Stimulated activated CD8-positive, alpha-beta memory T cell treated with anti-CD3 and anti-CD28 coated beads, Interleukin-2, amount 100 ng/mL, for 48 hours (primary cell): ENCODE measurements around the gene ABTB2.
A peak's percentile ranks its signal among the peaks of the same experiment; 100 is the strongest.
"Not testable (repeated sequence)": the region's sequence is repeated elsewhere in the genome, so short reads cannot be mapped to it uniquely, and the experiment has no call there.

ENCODE experiments used
- DNase-seq, 2 donors: peaks; one replicate each; pipeline ENCODE4 v3.0.0-alpha.2; 2020; ENCODE audit warnings: low read depth in 2 of 2

Gene ABTB2

DNA sequence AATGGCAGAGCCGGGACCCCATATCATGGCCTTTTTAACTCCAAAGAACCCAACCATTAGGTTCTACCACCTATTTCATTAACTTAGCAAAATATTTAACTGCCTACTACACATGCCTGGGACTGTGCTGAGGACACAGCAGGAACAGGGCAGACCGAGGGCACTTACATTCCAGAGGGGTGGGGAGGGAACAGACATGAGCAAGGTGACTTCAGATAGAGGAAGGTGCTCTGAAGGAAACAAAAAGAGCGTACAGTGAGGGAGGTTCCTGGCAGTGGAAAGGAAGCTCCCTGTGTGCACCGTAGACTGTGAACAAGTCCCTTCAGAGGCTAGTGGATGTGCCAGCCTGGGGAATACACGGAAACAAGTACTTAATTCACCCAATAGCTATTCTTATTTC lies 169.6 kb downstream of the ABTB2 start:
- DNase-seq = no peak

DNA sequence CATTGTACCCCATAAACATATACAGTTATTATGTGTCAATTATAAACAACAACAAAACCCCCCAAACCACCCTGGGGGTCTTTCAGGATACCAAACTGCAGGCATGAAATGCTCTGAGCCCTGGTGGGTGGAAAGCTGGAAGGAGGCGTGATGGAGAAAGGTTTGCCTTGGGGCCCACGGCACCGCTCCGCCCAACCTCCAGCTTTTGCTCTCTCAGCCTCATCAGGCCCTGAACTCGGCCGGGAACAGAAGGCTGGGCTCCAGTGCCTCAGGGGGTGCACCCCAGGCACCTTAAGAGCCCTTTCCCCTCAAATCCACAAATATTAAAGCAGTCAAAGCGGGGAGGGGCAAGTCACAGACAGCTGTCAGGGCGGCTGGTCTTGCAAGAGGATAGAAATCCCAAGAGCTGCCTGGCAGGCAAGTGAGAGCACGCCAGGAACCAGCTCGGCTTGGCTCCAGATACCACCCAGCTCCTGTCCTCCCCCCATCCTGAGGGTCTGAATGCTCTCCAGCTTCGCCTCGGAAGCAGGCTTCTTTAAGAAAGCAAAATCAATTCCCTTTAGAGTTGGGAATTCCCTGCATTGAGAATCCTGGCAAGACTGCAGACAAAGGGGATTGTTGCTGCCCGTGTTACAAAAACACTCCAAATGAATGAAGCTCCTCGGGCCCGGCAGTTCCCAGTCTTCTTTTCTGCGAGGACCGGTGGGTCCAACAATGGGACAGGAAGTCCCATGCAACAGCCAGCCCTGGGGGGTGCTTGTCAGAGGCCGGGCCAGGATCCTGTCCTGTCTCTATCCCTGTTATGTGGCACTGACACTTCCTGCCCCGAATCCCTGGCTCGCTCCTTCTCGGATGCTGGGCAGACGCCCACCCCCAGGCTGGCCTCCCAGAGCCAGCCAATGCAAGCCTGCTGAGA lies 171.6 kb downstream of the ABTB2 start:
- DNase-seq = no peak

DNA sequence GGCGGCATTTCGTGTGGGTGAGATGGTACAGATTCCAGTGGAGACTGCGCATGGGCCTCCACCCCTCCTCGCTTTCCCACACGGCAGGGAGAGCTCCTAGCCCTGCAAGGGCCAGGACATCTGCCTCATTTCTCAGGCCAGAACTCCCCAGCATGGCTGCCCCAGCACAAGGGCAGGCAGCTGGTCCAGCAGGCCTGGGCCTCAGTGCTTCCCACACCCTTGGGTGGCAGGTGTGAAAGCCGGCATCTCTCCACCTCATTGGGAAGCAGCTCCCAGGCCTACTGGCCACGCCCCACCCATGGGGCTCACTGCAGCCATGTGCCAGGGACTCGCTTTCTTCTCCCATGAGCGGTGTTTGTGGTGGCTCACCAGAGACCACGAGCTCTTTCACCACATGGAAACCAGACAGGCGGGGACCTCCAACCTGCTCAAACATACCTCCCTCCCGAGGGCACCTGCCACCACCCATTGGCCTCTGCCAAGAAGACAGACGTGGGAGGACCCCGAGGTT lies 173.2 kb downstream of the ABTB2 start:
- no peak for DNase-seq

DNA sequence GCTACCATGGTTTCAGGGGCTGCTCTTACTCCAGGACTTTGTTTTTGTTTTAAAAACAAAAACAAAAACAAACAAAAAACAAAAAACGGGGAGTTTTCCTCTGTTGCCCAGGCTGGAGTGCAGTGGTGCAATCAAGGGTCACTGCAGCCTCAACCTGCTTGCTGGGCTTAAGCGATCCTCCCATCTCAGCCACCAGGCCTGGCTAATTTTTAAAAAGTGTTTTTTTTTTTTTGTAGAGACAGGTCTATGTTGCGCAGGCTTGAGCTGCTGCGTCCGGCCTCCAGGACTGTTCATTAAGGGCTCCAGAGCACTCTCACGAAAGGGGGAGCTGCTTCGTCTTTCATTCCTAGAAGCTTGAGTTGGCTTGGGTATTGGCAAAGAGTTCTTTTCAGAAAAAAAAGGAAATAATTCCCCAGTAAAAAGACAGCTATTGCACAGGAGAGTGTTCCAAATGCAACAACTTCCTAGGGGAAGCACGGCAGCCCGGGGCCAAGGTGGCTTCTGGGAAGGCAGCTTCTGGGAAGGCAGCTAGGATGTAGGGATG lies 173.9 kb downstream of the ABTB2 start:
- no peak for DNase-seq

DNA sequence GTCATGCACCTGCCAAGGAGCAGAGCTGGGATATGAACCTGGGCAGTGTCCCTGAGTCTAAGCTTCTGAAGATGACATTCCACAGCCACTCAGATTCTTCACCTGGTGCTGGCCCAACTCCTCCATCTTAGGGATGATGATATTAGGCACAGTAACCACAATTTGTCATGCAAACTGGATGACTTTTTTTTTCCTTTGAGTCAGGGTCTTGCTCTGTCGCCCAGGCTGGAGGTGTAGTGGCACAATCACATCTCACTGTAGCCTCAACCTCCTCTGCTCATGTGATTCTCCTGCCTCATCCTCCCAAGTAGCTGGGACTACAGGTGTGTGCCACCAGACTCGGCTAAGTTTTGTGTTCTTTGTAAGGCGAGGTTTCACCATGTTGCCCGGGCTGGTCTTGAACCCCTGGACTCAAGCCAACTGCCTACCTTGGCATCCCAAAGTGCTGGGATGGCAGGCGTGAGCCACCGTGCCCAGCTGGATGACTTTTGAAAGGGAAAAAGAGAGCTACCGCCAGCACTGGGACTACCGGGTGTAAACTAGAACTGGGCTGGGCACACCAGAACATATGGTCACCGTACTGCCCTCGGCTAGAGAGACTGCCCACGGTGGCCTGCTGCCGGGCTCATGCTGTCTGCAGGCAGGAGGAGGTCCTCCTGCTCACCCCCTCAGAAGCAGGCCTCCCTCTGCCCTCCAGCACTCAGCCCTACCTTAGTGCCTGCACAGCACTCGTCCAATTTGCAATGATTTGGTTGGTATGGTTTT lies 174.7 kb downstream of the ABTB2 start:
- DNase-seq = no peak

DNA sequence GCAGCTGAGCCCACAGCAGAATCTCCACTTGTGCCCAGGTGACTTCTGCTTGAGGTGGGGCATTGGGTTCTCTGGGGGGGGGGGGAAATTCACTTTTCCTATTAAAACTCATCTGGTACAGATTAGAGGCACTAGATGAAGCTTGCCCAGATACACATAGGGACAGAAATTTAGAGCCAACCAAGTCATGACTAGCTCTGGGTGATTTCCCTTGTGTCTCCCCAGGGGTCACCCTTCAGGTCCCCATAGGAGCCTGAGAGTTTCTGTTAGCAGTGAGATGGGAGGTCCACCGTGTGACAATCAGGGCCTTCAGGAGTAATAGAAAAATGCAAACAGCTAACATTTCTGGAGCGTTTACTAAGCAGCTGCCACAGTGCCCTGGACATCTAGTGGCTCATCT lies 175.4 kb downstream of the ABTB2 start:
- DNase-seq = no peak

DNA sequence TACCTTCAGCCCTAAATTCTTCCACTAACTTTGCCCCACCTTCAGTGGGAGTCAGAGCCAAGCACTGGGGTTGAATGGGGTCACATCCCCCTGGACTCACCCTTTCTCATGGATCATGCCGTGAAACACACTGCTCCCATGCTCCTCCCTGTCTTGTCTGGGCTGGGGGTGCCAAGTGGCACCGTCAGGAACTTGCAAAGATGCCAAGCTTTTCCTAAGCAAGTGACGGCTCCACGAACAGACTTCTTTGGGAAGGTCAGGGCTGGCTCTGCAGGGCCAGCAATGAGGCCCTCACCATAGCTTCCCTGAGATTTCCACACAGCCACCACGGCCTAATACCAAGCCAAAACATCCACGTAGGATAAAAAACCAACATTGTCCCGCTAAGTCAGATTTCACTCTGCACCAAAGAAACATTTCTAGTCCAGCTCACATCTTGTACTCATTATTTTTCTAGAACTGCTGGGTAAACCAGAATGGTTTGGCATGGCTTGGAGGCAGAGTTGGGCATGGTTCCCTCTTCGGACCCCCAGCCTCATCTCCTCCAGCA lies 175.9 kb downstream of the ABTB2 start:
- DNase-seq = no peak

DNA sequence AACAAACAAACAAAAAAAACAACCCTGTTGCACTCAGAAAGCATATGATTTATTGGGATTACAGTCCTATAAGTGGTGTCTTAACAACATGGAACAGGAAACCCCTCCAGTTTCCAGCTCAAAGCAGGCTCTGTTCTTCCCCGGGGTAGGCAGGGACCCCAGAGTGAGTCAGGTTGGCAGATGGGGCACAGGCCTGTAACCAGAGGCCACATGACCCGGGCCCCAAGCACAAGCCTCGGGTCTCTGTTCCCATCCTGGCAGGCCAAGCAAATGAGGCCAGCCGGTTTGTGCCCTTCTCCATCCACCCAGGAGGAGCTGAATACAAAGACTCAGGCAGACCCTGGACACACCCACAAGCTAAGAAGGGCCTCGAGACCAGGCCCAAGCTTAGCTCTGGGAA lies 176.6 kb downstream of the ABTB2 start:
- DNase-seq = no peak

DNA sequence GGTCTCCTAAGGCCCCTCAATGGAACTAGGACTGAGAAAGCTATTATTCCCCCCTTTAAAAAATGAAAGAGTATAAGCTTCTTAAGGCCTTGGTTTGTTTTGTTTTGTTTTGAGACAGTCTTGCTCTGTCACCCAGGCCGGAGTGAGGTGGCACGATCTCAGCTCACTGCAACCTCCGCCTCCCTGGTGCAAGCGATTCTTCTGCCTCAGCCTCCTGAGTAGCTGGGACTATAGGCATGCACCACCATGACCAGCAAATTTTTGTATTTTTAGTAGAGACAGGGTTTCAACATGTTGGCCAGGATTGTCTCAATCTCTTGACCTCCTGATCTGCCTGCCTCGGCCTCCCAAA lies 177.0 kb downstream of the ABTB2 start:
- not testable (repeated sequence) for DNase-seq

DNA sequence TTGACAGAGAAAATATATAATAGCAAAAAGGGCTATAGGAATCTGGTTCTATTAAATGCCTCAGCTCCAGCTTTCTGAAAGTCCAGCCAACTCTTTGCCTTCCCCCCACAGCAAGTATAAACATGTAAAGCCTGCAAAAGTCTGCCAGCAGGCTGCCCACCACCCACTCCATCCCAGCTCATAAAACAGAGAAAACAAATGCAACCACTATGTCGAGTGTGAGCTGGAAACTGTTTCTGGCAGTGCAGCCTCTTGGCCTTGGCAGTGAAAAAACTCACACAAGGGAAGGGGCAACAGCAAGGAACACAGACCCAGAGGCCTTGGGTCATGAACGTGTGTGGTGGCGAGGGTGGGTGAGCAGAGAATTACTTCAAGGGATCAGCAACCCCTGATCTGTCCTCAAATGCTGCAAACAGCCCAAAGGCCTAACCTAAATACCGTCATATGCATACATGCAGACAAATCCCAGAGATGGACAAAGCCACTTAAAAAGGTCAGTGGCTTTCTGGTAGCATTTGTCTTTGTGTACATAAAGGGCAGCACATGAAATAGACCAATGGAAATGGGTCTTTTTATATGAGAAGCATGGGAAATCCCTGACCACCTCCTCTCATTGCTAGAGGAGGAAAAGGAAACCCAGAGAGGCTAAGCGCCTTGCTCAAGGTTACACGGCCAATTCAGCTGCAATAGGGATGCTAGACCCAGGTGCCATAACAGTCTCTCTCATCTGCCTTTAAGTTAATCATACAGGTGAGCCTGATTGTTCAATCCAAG lies 177.6 kb downstream of the ABTB2 start:
- DNase-seq = no peak

DNA sequence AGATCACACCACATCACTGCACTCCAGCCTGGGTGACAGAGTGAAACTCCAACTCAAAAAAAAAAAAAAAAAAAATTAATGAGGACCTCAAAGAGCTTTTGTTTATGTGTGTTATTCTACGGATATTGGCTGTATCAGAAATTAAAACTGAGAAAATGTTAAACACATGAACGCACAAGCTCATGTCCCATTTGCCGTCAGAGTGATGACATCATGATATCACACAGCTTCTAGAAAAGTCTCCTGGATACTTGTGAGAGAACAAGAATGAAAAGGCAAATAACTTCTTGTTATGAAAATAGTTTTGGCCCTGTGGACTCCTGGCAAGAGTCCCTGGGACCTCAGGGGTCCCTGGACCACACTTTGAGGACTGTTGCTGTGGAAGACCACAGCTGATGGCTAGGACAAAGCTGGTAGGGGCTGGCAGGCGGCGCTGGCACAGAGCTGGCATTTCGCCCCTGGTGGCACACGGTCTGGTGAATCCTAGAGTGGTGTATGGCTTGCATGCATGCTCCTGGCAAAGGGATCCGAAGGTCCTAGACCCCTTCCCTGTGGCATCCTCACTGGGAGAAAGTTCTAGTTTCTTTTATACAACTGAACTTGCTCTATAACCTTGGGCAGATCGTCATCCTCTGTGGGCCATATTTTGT lies 178.7 kb downstream of the ABTB2 start:
- DNase-seq = no peak

DNA sequence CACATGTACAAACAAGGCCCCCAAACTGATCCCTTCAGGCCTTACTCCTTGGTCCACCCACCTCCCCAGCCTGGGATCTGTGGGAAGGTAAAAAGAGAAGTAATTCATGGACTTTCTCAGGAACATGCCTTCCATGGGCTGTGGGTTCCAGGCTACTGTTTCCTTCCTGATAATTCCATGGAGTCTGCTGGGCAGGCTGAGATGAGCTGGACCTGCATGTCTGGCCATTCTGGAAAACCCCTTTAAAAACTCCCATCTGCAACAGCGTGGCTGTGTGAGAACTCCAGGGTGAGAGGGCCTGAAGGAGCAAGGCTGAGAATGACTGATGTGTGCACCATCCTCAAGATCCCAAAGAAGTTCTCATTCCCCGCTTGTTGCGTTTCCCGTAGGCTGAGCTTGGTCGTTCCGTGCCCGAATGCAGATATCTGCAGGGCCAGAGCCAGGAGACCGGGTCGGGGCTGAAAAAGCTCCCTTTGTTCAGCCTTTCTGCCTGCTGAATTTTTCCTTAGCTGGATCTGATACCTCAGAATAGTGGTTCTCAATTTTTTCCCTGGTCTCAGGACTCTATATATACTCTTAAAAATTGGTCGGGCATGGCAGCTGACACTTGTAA lies 179.5 kb downstream of the ABTB2 start:
- no peak for DNase-seq

DNA sequence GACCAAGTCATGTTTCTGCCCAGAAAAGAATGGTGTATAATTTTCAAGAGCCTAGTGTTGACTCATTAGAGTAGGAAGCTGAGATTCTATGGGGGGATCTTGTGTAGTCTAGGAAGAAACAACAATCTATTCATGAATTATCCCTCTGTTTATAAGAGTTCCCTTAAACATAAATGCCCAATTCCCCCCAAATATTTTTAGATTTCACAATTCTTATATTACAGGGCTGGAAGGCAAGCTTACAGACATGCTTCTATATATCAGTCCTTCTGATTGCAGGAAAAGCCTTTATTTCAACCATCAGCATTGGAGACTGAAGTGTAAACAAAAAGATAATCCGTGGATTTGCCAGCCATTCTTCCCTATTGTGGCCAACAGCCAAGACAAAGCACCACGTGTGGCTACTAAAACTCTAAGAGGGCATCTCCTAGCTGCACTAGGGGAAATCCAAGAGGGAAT lies 181.0 kb downstream of the ABTB2 start:
- DNase-seq = no peak

DNA sequence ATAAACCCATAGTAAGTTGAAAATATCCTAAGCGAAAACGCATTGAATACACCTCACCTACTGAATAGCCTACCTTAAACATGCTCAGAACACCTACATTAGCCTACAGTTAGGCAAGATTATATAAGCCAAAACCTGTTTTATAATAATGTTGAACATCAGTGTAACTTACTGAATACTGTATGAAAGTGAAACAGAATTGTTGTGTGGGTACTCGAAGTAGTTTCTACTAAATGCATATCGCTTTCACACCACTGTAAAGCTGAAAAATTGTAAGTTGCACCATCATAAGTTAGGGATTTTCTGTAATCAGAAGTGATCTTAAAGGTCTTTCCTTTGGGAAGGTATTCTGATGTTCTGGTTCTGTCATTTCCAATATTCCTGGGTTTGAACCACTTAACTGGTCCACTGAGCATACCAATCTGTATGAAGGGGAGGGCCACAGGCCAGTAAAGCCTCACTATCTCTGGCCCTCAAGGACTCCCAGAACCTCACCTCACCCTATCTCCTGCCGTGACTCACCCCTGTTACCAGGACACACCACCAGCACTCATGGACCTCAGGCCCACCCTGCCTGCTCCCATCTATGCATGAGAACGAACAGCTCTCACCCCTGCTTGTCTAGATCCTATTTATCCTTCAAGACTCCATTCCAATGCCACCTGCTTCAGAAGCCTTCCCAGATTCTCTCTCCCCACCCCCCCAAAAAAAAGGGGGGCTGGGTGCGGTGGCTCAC lies 182.4 kb downstream of the ABTB2 start:
- DNase-seq = no peak

DNA sequence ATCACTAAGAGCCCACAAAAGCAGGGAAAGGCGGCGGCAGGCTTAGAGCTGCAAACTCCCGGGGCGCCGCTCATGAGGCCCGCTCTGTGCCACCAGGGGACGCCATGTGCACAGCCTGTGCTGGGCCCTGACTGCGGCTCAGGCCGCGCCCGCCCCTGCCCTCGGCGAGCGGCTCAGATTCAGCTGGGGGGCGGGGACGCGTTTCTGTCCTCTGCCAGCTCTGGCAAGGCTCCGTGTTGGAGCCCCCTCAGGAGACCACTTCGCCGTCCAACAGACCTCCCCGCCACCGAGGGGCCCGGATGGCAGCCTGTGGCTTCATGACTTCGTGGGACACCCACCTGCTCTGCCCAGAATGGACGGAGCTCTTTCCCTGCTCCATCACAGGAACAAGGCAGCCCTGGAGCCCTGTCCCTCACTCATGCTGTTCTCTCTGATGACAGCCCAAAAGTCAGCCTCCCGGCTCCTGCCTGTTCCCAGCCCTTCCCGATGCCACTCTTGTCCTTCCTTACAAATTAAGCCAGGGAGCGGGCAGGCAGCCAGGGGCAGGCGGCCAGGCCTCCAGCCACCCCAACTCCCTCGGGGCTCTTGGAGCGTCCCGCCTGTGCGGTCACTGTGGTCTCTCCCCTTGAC lies 183.3 kb downstream of the ABTB2 start:
- DNase-seq = peak; percentile 79 to 80

DNA sequence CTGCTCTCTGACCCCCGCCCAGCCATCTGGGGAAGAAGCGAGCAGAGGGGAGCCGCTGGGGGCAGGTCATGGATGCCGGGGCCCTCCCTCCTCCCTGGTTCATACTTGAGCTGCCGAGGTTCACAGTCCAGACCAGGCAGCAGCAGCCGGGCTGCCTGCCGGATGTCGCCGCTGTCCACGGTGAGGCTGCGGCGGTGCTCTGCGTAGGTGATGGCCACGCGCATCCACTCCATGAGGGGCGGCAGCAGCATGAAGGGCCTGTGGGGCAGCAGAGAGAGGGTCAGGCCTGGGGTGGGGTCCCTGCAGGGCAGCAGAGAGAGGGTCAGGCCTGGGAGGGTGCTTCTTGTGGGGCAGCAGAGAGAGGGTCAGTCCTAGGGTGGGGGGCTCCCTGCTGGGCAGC lies 184.8 kb downstream of the ABTB2 start:
- DNase-seq = no peak

DNA sequence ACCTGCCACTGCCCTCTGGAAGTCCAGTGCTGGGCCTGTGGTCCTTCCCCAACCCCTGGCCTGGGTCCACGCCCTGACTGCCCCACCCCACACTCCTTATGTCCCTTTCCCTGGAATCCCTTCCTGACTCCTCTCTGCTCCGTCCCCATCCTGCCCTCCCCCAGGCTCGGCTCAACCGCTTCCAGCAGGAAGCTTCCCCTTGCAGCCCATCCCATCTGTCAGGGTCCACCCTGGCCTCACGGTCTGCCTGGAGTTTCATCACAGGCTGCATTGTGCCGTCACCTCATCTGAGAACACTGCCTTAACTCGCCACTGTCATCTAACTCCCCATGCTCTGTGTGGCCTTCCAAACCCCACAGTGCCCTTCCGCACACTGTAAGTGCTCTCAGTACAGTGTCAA lies 188.1 kb downstream of the ABTB2 start:
- DNase-seq = no peak

DNA sequence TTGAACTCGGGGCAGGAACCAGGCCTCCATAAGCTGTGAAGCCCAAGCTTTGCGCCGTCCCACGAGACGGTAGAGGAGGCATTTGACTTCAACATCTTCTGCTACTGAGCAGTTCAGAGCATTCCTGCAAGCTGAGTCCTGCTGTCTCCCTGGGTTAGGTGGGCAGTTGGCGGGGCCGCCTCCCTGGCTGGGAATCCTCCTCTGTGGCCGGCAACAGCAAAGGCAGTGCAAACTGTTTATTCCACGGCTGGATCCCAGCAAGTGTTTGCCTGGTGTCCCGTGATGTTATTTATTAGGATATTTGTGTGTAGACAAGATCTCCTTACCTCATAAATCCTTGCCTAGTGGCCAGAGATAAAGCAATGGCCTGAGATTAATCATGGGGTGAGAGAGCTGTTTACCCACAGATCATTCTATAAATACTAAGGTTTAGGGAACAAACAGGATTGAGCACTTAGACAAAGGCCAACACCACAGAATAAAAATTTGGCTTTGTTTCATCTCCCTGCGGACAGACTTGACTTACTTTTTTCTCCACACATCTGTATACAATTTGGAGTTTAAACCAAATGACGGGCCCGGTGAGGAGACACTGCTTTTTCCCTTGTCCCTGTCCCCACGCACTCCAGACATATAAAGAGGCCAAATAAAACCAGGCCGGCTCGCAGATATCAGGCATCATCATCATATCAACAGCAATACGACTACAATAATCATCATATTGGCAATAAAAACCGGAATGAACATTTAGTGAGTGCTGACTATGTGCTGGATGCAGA lies 189.0 kb downstream of the ABTB2 start:
- no peak for DNase-seq

DNA sequence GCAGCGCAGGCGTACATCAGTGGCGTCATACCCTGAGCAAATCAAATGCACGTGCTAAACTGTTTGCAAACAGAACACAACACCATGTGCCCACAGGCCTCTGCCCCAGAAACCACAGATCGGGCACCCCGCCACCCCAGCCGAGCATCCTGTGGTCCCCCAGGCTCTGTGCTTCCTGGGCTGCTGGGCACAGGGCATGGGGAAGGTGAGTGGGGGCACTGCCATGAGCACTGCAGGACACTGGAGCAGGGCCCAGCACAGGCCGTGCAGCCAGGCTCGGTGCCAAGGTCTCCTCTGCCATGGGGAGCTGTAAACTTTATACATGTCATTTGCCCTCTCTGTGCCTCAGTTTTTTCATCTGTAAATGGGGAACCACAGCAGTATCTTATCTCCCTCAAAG lies 189.8 kb downstream of the ABTB2 start:
- no peak for DNase-seq
